Measurements from ENCODE around the gene KCND2. TPM values are rescaled to one million over a fixed set of nuclear protein-coding genes. Genes with fewer than 3 reads are reported as not detected.

KCND2 gene
- total and polyA plus RNA-seq, 2 donors: 0.11 to 0.19 TPM

- DNase-seq (ENCODE audit: low read depth in 6 of 9, low spot score in 9 of 9): no peak
- Histone ChIP-seq H3K27me3 (ENCODE audit: control insufficient read depth in 2 of 2, insufficient read depth in 1 of 2, low read length in 1 of 2) (no peaks in the 10 kb centered on the region), H3K4me1 (ENCODE audit: control insufficient read depth in 2 of 2, insufficient read depth in 2 of 2, low read length in 2 of 2) (no peaks in the 10 kb centered on the region), H3K4me3 (ENCODE audit: low read length in 2 of 2) (no peak overlapping the region), H3K9me3 (ENCODE audit: control insufficient read depth in 2 of 2, insufficient read depth in 1 of 2, low read length in 1 of 2) (no peaks in the 10 kb centered on the region), H3K27ac (ENCODE audit: low read depth in 1 of 2, low read length in 1 of 2) (no peak overlapping the region), H3K36me3 (ENCODE audit: control insufficient read depth in 2 of 2, insufficient read depth in 2 of 2, low read length in 1 of 2) (no peaks in the 10 kb centered on the region)
- 96% methylated on average over 5 of the region's 5 CpGs for WGBS
Measured at GRCh38 chr7:120480930-120481329, 208.0 kb downstream of the KCND2 start.

- Histone ChIP-seq H3K4me1 (ENCODE audit: control insufficient read depth in 2 of 2, insufficient read depth in 2 of 2, low read length in 2 of 2) (no peaks in the 10 kb centered on the region), H3K4me3 (ENCODE audit: low read length in 2 of 2) (no peak overlapping the region), H3K9me3 (ENCODE audit: control insufficient read depth in 2 of 2, insufficient read depth in 1 of 2, low read length in 1 of 2) (no peaks in the 10 kb centered on the region), H3K36me3 (ENCODE audit: control insufficient read depth in 2 of 2, insufficient read depth in 2 of 2, low read length in 1 of 2) (no peaks in the 10 kb centered on the region), H3K27me3 (ENCODE audit: control insufficient read depth in 2 of 2, insufficient read depth in 1 of 2, low read length in 1 of 2) (no peaks in the 10 kb centered on the region), H3K27ac (ENCODE audit: low read depth in 1 of 2, low read length in 1 of 2) (no peak overlapping the region)
- no peak for DNase-seq (ENCODE audit: low read depth in 6 of 9, low spot score in 9 of 9)
- WGBS: 80% methylated on average over 1 of the region's 1 CpG
Measured at GRCh38 chr7:120486164-120486563, 213.2 kb downstream of the KCND2 start.

DNA sequence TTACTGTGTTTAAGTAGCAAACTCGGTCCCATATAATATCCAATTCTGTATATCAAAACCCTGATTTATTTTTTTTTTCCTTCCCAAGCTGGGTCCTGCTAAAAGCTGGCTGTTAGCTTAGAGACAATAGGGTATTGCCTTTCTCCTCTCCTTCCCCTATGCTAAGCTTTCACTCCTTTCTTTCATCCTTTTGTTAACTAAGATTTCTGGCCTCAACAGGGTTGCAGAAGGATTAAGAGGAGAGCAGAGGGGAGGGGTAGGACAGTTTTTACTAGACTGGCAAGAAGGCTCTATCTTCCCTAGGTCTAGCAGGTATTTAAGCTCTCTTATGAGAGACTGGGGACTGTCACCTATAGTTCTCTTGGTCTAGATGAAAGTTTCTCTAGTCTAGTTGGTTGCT is 229.2 kb downstream of the KCND2 start:
- 27% methylated on average over 1 of the region's 1 CpG for WGBS
- Histone ChIP-seq H3K27ac (ENCODE audit: low read depth in 1 of 2, low read length in 1 of 2) (no peak overlapping the region), H3K27me3 (ENCODE audit: control insufficient read depth in 2 of 2, insufficient read depth in 1 of 2, low read length in 1 of 2) (no peaks in the 10 kb centered on the region), H3K4me1 (ENCODE audit: control insufficient read depth in 2 of 2, insufficient read depth in 2 of 2, low read length in 2 of 2) (no peaks in the 10 kb centered on the region), H3K4me3 (ENCODE audit: low read length in 2 of 2) (no peak overlapping the region), H3K36me3 (ENCODE audit: control insufficient read depth in 2 of 2, insufficient read depth in 2 of 2, low read length in 1 of 2) (no peaks in the 10 kb centered on the region), H3K9me3 (ENCODE audit: control insufficient read depth in 2 of 2, insufficient read depth in 1 of 2, low read length in 1 of 2) (no peaks in the 10 kb centered on the region)
- DNase-seq (ENCODE audit: low read depth in 6 of 9, low spot score in 9 of 9): no peak

DNA sequence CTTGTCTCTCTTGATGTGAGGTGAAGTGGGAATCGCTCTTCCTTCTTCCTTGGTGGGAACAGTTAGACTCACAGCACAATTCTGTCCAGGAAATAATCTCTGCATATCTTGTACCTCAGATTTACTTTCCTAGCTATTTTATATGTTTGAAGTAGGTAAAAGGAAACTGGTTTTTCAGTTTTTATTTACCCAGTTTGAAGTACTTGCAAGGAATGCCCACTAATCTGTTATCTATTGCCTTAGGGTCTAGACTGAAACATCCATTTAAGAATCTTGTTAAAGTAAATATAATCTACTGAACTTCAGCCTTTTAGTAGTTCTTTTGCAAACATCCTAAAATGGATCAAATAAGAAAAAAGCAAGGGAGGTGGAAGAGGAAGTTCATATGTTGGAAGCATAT is 229.8 kb downstream of the KCND2 start:
- no peaks in the 10 kb centered on the region for H3K27me3 ChIP-seq (ENCODE audit: control insufficient read depth in 2 of 2, insufficient read depth in 1 of 2, low read length in 1 of 2)
- no peak overlapping the region for H3K4me3 ChIP-seq (ENCODE audit: low read length in 2 of 2)
- no peak for DNase-seq (ENCODE audit: low read depth in 6 of 9, low spot score in 9 of 9)
- no peaks in the 10 kb centered on the region for H3K9me3 ChIP-seq (ENCODE audit: control insufficient read depth in 2 of 2, insufficient read depth in 1 of 2, low read length in 1 of 2)
- no peaks in the 10 kb centered on the region for H3K4me1 ChIP-seq (ENCODE audit: control insufficient read depth in 2 of 2, insufficient read depth in 2 of 2, low read length in 2 of 2)
- WGBS: 98% methylated on average over 1 of the region's 1 CpG
- H3K27ac ChIP-seq (ENCODE audit: low read depth in 1 of 2, low read length in 1 of 2): no peak overlapping the region
- no peaks in the 10 kb centered on the region for H3K36me3 ChIP-seq (ENCODE audit: control insufficient read depth in 2 of 2, insufficient read depth in 2 of 2, low read length in 1 of 2)

DNA sequence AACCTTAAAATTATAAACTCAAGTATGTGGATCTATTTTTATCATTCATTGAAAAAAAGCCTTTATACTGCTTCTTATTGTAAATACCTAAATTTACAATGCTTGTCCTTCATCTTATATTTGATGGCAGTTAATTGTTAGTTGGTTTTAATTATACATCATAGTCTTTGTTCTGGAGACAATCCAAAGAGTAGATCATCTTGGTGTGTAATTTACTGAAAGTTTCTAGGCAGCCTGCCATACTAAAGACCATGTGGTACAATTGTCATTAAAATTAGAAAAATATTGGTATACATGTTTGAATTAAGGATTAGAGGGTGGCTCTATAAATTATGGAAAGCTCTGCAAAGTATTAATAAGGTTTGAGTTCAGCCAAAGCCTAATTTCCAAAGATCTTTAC is 231.4 kb downstream of the KCND2 start:
- Histone ChIP-seq H3K4me1 (ENCODE audit: control insufficient read depth in 2 of 2, insufficient read depth in 2 of 2, low read length in 2 of 2) (no peaks in the 10 kb centered on the region), H3K36me3 (ENCODE audit: control insufficient read depth in 2 of 2, insufficient read depth in 2 of 2, low read length in 1 of 2) (no peaks in the 10 kb centered on the region), H3K27me3 (ENCODE audit: control insufficient read depth in 2 of 2, insufficient read depth in 1 of 2, low read length in 1 of 2) (no peaks in the 10 kb centered on the region), H3K9me3 (ENCODE audit: control insufficient read depth in 2 of 2, insufficient read depth in 1 of 2, low read length in 1 of 2) (no peaks in the 10 kb centered on the region), H3K4me3 (ENCODE audit: low read length in 2 of 2) (no peak overlapping the region), H3K27ac (ENCODE audit: low read depth in 1 of 2, low read length in 1 of 2) (no peak overlapping the region)
- no peak for DNase-seq (ENCODE audit: low read depth in 6 of 9, low spot score in 9 of 9)

DNA sequence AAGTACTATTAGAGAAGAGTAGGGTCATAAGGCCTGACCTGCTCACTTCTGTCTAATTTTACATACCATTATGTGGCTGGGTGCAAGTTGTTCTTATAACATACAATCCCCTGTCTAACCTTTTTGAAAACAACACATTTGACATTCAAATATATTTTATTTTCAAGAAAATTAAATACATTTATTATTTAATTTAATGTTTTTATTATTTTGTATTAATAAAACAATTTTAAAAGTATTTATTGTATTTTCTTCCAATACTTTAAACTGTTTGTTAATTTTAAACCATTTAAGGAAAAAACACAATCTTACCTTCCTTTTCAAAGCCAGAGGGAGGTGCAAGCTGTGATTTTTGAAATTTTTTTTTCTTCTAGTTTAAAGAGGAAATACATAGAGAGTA is 232.8 kb downstream of the KCND2 start:
- no peaks in the 10 kb centered on the region for H3K4me1 ChIP-seq (ENCODE audit: control insufficient read depth in 2 of 2, insufficient read depth in 2 of 2, low read length in 2 of 2)
- no peaks in the 10 kb centered on the region for H3K36me3 ChIP-seq (ENCODE audit: control insufficient read depth in 2 of 2, insufficient read depth in 2 of 2, low read length in 1 of 2)
- H3K27ac ChIP-seq (ENCODE audit: low read depth in 1 of 2, low read length in 1 of 2): no peak overlapping the region
- no peak for DNase-seq (ENCODE audit: low read depth in 6 of 9, low spot score in 9 of 9)
- no peak overlapping the region for H3K4me3 ChIP-seq (ENCODE audit: low read length in 2 of 2)
- no peaks in the 10 kb centered on the region for H3K27me3 ChIP-seq (ENCODE audit: control insufficient read depth in 2 of 2, insufficient read depth in 1 of 2, low read length in 1 of 2)
- H3K9me3 ChIP-seq (ENCODE audit: control insufficient read depth in 2 of 2, insufficient read depth in 1 of 2, low read length in 1 of 2): no peaks in the 10 kb centered on the region

DNA sequence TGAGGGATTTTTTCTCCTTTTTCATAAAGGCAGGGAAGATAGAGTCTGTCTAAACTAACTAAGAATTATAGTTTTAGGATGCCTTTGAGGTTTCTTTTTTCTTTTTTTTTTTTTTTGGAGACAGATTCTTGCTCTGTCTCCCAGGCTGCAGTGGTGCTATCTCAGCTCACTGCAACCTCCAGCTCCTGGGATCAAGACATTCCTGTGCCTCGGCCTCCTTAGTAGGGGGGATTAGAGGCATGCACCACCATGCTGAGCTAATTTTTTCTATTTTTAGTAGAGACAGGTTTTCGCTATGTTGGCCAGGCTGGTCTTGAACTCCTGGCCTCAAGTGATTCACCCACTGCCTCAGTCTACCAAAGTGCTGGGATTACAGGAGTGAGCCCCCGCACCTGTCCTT is 239.7 kb downstream of the KCND2 start:
- no peaks in the 10 kb centered on the region for H3K36me3 ChIP-seq (ENCODE audit: control insufficient read depth in 2 of 2, insufficient read depth in 2 of 2, low read length in 1 of 2)
- no peak overlapping the region for H3K4me3 ChIP-seq (ENCODE audit: low read length in 2 of 2)
- no peaks in the 10 kb centered on the region for H3K4me1 ChIP-seq (ENCODE audit: control insufficient read depth in 2 of 2, insufficient read depth in 2 of 2, low read length in 2 of 2)
- H3K27ac ChIP-seq (ENCODE audit: low read depth in 1 of 2, low read length in 1 of 2): no peak overlapping the region
- 87% methylated on average over 3 of the region's 3 CpGs for WGBS
- H3K27me3 ChIP-seq (ENCODE audit: control insufficient read depth in 2 of 2, insufficient read depth in 1 of 2, low read length in 1 of 2): no peaks in the 10 kb centered on the region
- H3K9me3 ChIP-seq (ENCODE audit: control insufficient read depth in 2 of 2, insufficient read depth in 1 of 2, low read length in 1 of 2): no peaks in the 10 kb centered on the region
- DNase-seq (ENCODE audit: low read depth in 6 of 9, low spot score in 9 of 9): no peak

DNA sequence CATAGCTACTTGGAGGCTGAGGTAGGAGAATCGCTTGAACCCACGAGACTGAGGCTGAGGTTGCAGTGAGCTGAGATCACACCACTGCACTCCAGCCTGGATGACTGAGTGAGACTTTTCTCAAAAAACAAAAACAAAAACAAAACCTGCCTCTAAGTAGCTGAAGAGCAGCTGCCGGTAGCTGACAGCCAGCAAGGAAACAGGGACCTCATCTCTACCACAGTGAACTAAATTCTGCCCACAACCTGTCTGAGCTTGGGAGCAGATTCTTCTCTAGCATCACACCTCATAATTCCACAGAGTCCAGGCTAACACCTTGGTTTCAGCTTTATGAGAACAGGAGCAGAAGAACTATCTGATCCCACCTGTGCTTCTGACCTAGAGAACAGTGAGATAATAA is 246.2 kb downstream of the KCND2 start:
- 91% methylated on average over 3 of the region's 3 CpGs for WGBS

GRCh38 chr7:120521761-120522737 is 249.1 kb downstream of the KCND2 start:
- Histone ChIP-seq H3K27ac (ENCODE audit: low read depth in 1 of 2, low read length in 1 of 2) (no peak overlapping the region), H3K4me1 (ENCODE audit: control insufficient read depth in 2 of 2, insufficient read depth in 2 of 2, low read length in 2 of 2) (no peaks in the 10 kb centered on the region), H3K36me3 (ENCODE audit: control insufficient read depth in 2 of 2, insufficient read depth in 2 of 2, low read length in 1 of 2) (no peaks in the 10 kb centered on the region), H3K4me3 (ENCODE audit: low read length in 2 of 2) (no peak overlapping the region), H3K27me3 (ENCODE audit: control insufficient read depth in 2 of 2, insufficient read depth in 1 of 2, low read length in 1 of 2) (no peaks in the 10 kb centered on the region), H3K9me3 (ENCODE audit: control insufficient read depth in 2 of 2, insufficient read depth in 1 of 2, low read length in 1 of 2) (no peaks in the 10 kb centered on the region)
- DNase-seq (ENCODE audit: low read depth in 6 of 9, low spot score in 9 of 9): no peak
- WGBS: 64% methylated on average over 4 of the region's 4 CpGs

More for the DNA sequence above, 246.2 kb downstream of the KCND2 start:
- Histone ChIP-seq H3K4me3 (ENCODE audit: low read length in 2 of 2) (no peak overlapping the region), H3K9me3 (ENCODE audit: control insufficient read depth in 2 of 2, insufficient read depth in 1 of 2, low read length in 1 of 2) (no peaks in the 10 kb centered on the region), H3K27ac (ENCODE audit: low read depth in 1 of 2, low read length in 1 of 2) (no peak overlapping the region), H3K4me1 (ENCODE audit: control insufficient read depth in 2 of 2, insufficient read depth in 2 of 2, low read length in 2 of 2) (no peaks in the 10 kb centered on the region), H3K27me3 (ENCODE audit: control insufficient read depth in 2 of 2, insufficient read depth in 1 of 2, low read length in 1 of 2) (no peaks in the 10 kb centered on the region), H3K36me3 (ENCODE audit: control insufficient read depth in 2 of 2, insufficient read depth in 2 of 2, low read length in 1 of 2) (no peaks in the 10 kb centered on the region)
- no peak for DNase-seq (ENCODE audit: low read depth in 6 of 9, low spot score in 9 of 9)
